K562 (cell line): ENCODE measurements around the gene ANKS1A. TPM values are rescaled to one million over a fixed set of nuclear protein-coding genes. Genes with fewer than 3 reads are reported as not detected.

Experiments used
- ATAC-seq: fragments of 200-7000 bp; cut with Tn5 transposase; 3 replicates; pipeline ENCODE4 v1.9.1; 2020; ENCODE audit warnings: moderate library complexity
- BruUV-seq: library from RNA; stranded (reverse); fragments of 400-500 nt; replicated peaks from 2 replicates; lab custom pipeline; 2021; lab: Mats Ljungman, UMichigan
- CTCF ChIA-PET: fragments of 300-600 bp; formaldehyde crosslinking; extraction: SDS; loops from one replicate; lab custom pipeline; 2021; ENCODE audit warnings: low intra/inter-chr PET ratio; lab: Yijun Ruan, JAX
- POLR2A ChIA-PET: fragments of 300-600, 350-650 bp; sonication (Branson Sonifier 250); formaldehyde crosslinking; extraction: SDS; loops from one replicate; lab custom pipeline; 2021; ENCODE audit warnings: antibody characterized with exemption, inconsistent platforms; lab: Yijun Ruan, JAX
- DNase-seq, 4 experiments: peaks; one replicate each; pipeline versions ENCODE4 v3.0.0 to v3.0.0-alpha.2; 2011 to 2018; ENCODE audit warnings: low spot score in 3 of 4, mixed read lengths in 3 of 4; ENCODE audit errors: extremely low read depth in 1 of 4
- FAIRE-seq: peaks from 2 replicates; lab custom pipeline; 2011; peaks lifted over from hg19 to GRCh38; lab: Jason Lieb, UNC
- H2AFZ ChIP-seq: 2 replicates; pipeline ENCODE4 v1.6.0; 2011; ENCODE audit warnings: low read depth, low read length, control low read depth, inconsistent platforms
- H3K27ac ChIP-seq: fragments of 200-600 bp; 3 replicates; pipeline ENCODE4 v1.8.0; 2011; ENCODE audit warnings: low read depth, mild to moderate bottlenecking, control low read depth, inconsistent platforms, low read length, moderate library complexity, mixed read lengths; ENCODE audit errors: extremely low read depth
- H3K27me3 ChIP-seq, 2 experiments: fragments of 300-600 bp in 1 of 2; 2 replicates in 1 of 2; 3 replicates in 1 of 2; pipeline versions ENCODE4 v1.6.0 to v1.8.0; 2011; ENCODE audit warnings: inconsistent platforms in 2 of 2, low read length in 2 of 2, mild to moderate bottlenecking in 1 of 2, mixed read lengths in 1 of 2, moderate library complexity in 1 of 2; ENCODE audit not compliant: control insufficient read depth in 2 of 2, insufficient read depth in 2 of 2
- H3K36me3 ChIP-seq: fragments of 300-600 bp; 3 replicates; pipeline ENCODE4 v1.8.0; 2011; ENCODE audit warnings: mild to moderate bottlenecking, low read length, inconsistent platforms; ENCODE audit not compliant: control insufficient read depth, insufficient read depth
- H3K4me1 ChIP-seq, 2 experiments: fragments of 200-600 bp in 1 of 2; replicated peaks in 1 of 2; 2 replicates in 1 of 2; 3 replicates in 1 of 2; pipeline versions ENCODE4 v1.5.1 to v1.8.0; 2011; ENCODE audit warnings: inconsistent platforms in 2 of 2, low read length in 2 of 2, mild to moderate bottlenecking in 1 of 2, mixed read lengths in 1 of 2, moderate library complexity in 1 of 2; ENCODE audit not compliant: control insufficient read depth in 2 of 2, insufficient read depth in 2 of 2
- H3K4me2 ChIP-seq: 2 replicates; pipeline ENCODE4 v1.6.1; 2011; ENCODE audit warnings: low read length, control low read depth, inconsistent platforms, mixed read lengths; ENCODE audit not compliant: insufficient read depth
- H3K4me3 ChIP-seq: fragments of 200-600 bp; sonication (generic), shearing (Covaris generic); 2 replicates; pipeline ENCODE4 v1.5.1; 2016; ENCODE audit warnings: control low read depth, inconsistent platforms
- H3K79me2 ChIP-seq: fragments of 200-600 bp; 3 replicates; pipeline ENCODE4 v1.8.0; 2011; ENCODE audit warnings: low read length, inconsistent platforms; ENCODE audit not compliant: control insufficient read depth, insufficient read depth
- H3K9ac ChIP-seq, 2 experiments: 2 replicates each; pipeline versions ENCODE4 v1.6.0 to v1.6.1; 2011; ENCODE audit warnings: low read depth in 2 of 2, low read length in 2 of 2, control low read depth in 1 of 2, inconsistent platforms in 1 of 2, mild to moderate bottlenecking in 1 of 2, mixed read lengths in 1 of 2; ENCODE audit not compliant: insufficient read depth in 1 of 2
- H3K9me1 ChIP-seq: one replicate; pipeline ENCODE4 v1.6.0; 2011; ENCODE audit warnings: inconsistent platforms, mild to moderate bottlenecking, low read length, moderate library complexity; ENCODE audit not compliant: control insufficient read depth, insufficient read depth
- H3K9me3 ChIP-seq: replicated peaks from 2 replicates; pipeline ENCODE4 v1.5.1; 2011; ENCODE audit warnings: low read depth, low read length, inconsistent platforms; ENCODE audit not compliant: control insufficient read depth, insufficient read depth
- H4K20me1 ChIP-seq: replicated peaks from 2 replicates; pipeline ENCODE4 v1.6.1; 2011; ENCODE audit warnings: low read length, inconsistent platforms, mixed read lengths; ENCODE audit not compliant: control insufficient read depth, insufficient read depth
- FOXK1 ChIP-seq: sonication (generic); formaldehyde crosslinking; IDR thresholded peaks from 2 replicates; pipeline ENCODE4 v1.8.0; 2022; ENCODE audit warnings: missing genetic modification reagents, mild to moderate bottlenecking, borderline replicate concordance
- KDM1A ChIP-seq, 2 experiments: fragments of 450-650 bp; IDR thresholded peaks; 2 replicates each; pipeline ENCODE4 v1.6.1; 2016; ENCODE audit warnings: mild to moderate bottlenecking in 2 of 2
- MTA2 ChIP-seq: fragments of 450-650 bp; IDR thresholded peaks from 2 replicates; pipeline ENCODE4 v1.6.1; 2016; ENCODE audit warnings: low read depth
- PBX2 ChIP-seq, 2 experiments: IDR thresholded peaks in 1 of 2; conservative IDR thresholded peaks in 1 of 2; 2 replicates each; pipeline ENCODE4 v1.6.1; 2016; ENCODE audit warnings: low read depth in 2 of 2, mild to moderate bottlenecking in 1 of 2, missing compliant biosample characterization in 1 of 2, missing genetic modification characterization in 1 of 2, moderate library complexity in 1 of 2
- PCBP1 ChIP-seq: fragments of 200-400 bp; formaldehyde crosslinking; IDR thresholded peaks from 2 replicates; pipeline ENCODE4 v1.6.1; 2018; ENCODE audit warnings: mild to moderate bottlenecking, low read depth, low read length; ENCODE audit not compliant: poor library complexity, severe bottlenecking
- RAD21 ChIP-seq, 2 experiments: fragments of 250-450 bp in 1 of 2; fragments of 450-650 bp in 1 of 2; sonication (Bioruptor Pico) in 1 of 2; formaldehyde crosslinking in 1 of 2; IDR thresholded peaks in 1 of 2; conservative IDR thresholded peaks in 1 of 2; 2 replicates each; pipeline versions ENCODE4 v1.4.0 to v1.8.0; 2020 to 2022; ENCODE audit warnings: mild to moderate bottlenecking in 2 of 2, moderate library complexity in 1 of 2
- RBM17 ChIP-seq: fragments of 200-400 bp; formaldehyde crosslinking; IDR thresholded peaks from 2 replicates; pipeline ENCODE4 v1.6.1; 2017; ENCODE audit warnings: low read depth, mild to moderate bottlenecking, low read length, borderline replicate concordance
- SAFB ChIP-seq: fragments of 200-400 bp; formaldehyde crosslinking; IDR thresholded peaks from 2 replicates; pipeline ENCODE4 v1.6.1; 2017; ENCODE audit warnings: low read depth, low read length, borderline replicate concordance
- ZNF384 ChIP-seq: IDR thresholded peaks from 2 replicates; pipeline ENCODE4 v1.6.1; 2012; ENCODE audit warnings: low read depth, low read length, improper control_type of control experiment
- ZNF41 ChIP-seq: fragments of 250-450 bp; sonication (Bioruptor Pico); conservative IDR thresholded peaks from 2 replicates; pipeline ENCODE4 v1.4.0; 2020; ENCODE audit warnings: mild to moderate bottlenecking
- WGBS: fragments of 100-300 bp; shearing (Covaris generic); methylation state at CpG from one replicate; pipeline ENCODE4 v1.1.6; 2016; ENCODE audit warnings: low coverage, mixed read lengths; ENCODE audit not compliant: insufficient coverage; ENCODE audit errors: missing lambda C conversion rate; 5-methylcytosine and 5-hydroxymethylcytosine counted together
- in situ Hi-C: fragments of 300-500 bp; cut with MboI; formaldehyde crosslinking; loops from 4 replicates; pipeline ENCODE4 v1.15.0; 2018; ENCODE audit warnings: inconsistent platforms, mixed read lengths
- intact Hi-C: fragments of 100-400 bp; cut with micrococcal nuclease; formaldehyde crosslinking; loops from 2 replicates; pipeline ENCODE4 v1.14.2; 2022
- polyA plus RNA-seq, 8 experiments: library from polyadenylated mRNA; depleted of rRNA in 4 of 8; stranded (reverse) in 5 of 8; unstranded in 3 of 8; fragments of >200 nt; fragmentation: Nextera tagmentation in 2 of 8; fragmentation: Illumina TruSeq in 1 of 8; extraction: Ambion mirVana in 2 of 8; extraction: Trizol in 1 of 8; gene quantifications; 2 replicates each; pipeline versions ENCODE4 v1.2.1 to v1.2.3, GENCODE V29; 2011 to 2014; ENCODE audit warnings: inconsistent platforms in 1 of 8, missing spikeins in 1 of 8
- total RNA-seq, 7 experiments: library from RNA; depleted of rRNA in 6 of 7; stranded (reverse); fragments of >200 nt in 6 of 7; fragmentation: Illumina TruSeq in 2 of 7; extraction: Trizol in 2 of 7; gene quantifications; 2 replicates each; pipeline versions ENCODE4 v1.2.1 to v1.2.3, GENCODE V29; 2011 to 2021; ENCODE audit warnings: low replicate concordance in 1 of 7

Gene ANKS1A
- total and polyA plus RNA-seq, 9 of the 15 experiments (the other 6 are each of a cell fraction or from before 2014, with no cell fraction given): 1.1 to 13.8 (median 5.3) TPM

DNA sequence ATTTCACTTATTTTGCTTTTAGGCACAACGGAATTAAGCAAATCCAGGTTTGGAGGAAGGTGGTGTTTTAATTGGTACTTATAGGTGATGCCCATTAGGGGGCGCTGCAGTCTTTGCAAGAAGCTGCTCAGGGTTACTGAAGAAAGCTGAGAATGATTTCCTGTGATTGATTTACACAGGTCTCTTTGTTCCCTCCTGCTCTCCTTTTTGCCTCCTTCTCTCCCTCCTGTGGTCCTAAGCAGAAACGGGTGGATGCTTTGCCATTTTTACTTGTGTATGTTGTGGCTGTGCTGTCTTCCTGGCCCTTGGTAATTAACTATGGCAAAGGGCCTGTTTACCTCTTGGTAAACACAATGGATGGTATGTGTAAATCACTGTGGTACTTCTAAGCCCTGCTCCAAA is 97.8 kb downstream of the ANKS1A start:
- CTCF ChIA-PET: interaction anchor here (1.1 to 2.4 kb wide), 5 partner anchors 119 to 254 kb away, joined by 3 to 17 read pairs (median 13); no protein-coding TSS in a partner anchor
- H4K20me1 ChIP-seq: no peaks in the 10 kb centered on the region
- H2AFZ ChIP-seq: no peak overlapping the region
- POLR2A ChIA-PET: interaction anchor here (0.6 to 1.5 kb wide), 10 partner anchors 11 to 810 kb away, joined by 3 to 6 read pairs (median 3); no protein-coding TSS in a partner anchor
- H3K9me1 ChIP-seq: no peaks in the 10 kb centered on the region
- WGBS: 9% methylated on average over 3 of the region's 3 CpGs
- no peak overlapping the region for H3K9ac ChIP-seq
- no peaks in the 10 kb centered on the region for H3K9me3 ChIP-seq
- H3K4me1 ChIP-seq: peaks cover 4 to 11% of the 10 kb centered on the region in 2 experiments; a peak in 3 of 5 replicates
- DNase-seq: peak; percentile 76 to 83 (median 78)
- H3K27ac ChIP-seq: no peak overlapping the region
- BruUV-seq: no TSS peak
- H3K4me3 ChIP-seq: no peak overlapping the region
- intact Hi-C loops (loop anchor here (1.0 to 10.0 kb wide), 5 partner anchors 153 to 822 kb away; no protein-coding TSS in a partner anchor), in situ Hi-C loops (loop anchor here (5.0 kb wide), 1 partner anchor 255 kb away; no protein-coding TSS in a partner anchor)
- H3K4me2 ChIP-seq: no peak overlapping the region
- H3K27me3 ChIP-seq: no peaks in the 10 kb centered on the region
- peak; percentile 84 for FAIRE-seq
- H3K79me2 ChIP-seq: no peaks in the 10 kb centered on the region
- peak; percentile 81 for ATAC-seq
- H3K36me3 ChIP-seq: peaks cover 71% of the 10 kb centered on the region
- TF ChIP-seq FOXK1 (CRISPR knock-in tag): no peak
- TF ChIP-seq ZNF41 (CRISPR knock-in tag): no peak
- peak; percentile 76 to 93 for TF ChIP-seq RAD21 (CRISPR knock-in tag; conservative IDR thresholded peaks at IDR 0.05 in 1 of 2, IDR thresholded peaks at IDR 0.05 in 1 of 2)
- no peak for TF ChIP-seq MTA2
- TF ChIP-seq ZNF384: no peak
- TF ChIP-seq RBM17: no peak
- TF ChIP-seq PCBP1: no peak
- TF ChIP-seq KDM1A (IDR thresholded peaks at IDR 0.05): peak; percentile 65 to 81
- no peak for TF ChIP-seq PBX2 (CRISPR knock-in tag; IDR thresholded peaks at IDR 0.05; ENCODE audit: low read depth)
- peak; percentile 79 for TF ChIP-seq PBX2 (tag; conservative IDR thresholded peaks at IDR 0.05; ENCODE audit: low read depth)
- no peak for TF ChIP-seq SAFB
